LNCAP (cell line): ENCODE measurements around the gene NBAS.

Source experiments
- TF ChIP-seq, protein P1 (sequence below): fragments of 450-650 bp; IDR thresholded peaks from 2 replicates; pipeline ENCODE4 v1.5.1; 2017; ENCODE audit warnings: mild to moderate bottlenecking

Gene NBAS

DNA sequence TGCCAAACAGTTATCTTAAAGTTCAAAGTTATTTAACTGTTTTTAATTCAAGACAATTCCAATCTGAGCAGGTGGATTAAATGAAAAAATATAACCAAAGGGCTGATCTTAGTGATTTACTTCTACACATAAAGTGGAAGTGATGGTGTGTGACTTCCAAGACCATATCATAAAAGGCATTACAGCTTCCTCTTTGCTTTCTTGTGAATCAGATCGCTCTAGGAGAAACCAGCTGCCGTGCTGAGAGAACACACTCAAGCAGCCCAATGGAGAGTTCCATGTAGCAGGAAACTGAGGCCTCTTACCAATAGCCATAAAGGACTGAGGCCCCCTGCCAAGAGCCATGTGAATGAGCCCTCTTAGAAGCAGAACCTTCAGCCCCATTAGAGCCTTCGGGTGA, 197.4 kb downstream of the NBAS start:
- TF ChIP-seq, protein P1, sequence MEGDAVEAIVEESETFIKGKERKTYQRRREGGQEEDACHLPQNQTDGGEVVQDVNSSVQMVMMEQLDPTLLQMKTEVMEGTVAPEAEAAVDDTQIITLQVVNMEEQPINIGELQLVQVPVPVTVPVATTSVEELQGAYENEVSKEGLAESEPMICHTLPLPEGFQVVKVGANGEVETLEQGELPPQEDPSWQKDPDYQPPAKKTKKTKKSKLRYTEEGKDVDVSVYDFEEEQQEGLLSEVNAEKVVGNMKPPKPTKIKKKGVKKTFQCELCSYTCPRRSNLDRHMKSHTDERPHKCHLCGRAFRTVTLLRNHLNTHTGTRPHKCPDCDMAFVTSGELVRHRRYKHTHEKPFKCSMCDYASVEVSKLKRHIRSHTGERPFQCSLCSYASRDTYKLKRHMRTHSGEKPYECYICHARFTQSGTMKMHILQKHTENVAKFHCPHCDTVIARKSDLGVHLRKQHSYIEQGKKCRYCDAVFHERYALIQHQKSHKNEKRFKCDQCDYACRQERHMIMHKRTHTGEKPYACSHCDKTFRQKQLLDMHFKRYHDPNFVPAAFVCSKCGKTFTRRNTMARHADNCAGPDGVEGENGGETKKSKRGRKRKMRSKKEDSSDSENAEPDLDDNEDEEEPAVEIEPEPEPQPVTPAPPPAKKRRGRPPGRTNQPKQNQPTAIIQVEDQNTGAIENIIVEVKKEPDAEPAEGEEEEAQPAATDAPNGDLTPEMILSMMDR = no peak

DNA sequence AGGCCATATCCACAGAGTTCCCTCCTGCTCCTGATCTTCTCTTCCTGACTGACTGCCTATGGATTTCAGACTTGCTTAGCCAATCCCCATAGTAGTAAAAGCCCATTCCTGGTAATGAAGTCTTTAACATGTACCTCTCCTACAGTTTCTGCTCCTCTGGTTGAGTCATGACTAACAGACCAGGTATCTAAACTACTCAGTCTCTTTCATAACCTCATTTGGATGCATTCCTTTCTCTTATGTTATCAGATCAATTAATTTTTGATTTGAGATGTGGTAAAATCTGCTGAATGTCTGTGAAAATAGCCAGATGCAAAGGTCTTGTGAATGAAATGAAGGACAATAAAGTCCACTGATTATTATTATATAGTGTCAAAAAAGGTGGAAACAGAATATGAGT, 198.0 kb downstream of the NBAS start:
- TF ChIP-seq, protein P1 = no peak

DNA sequence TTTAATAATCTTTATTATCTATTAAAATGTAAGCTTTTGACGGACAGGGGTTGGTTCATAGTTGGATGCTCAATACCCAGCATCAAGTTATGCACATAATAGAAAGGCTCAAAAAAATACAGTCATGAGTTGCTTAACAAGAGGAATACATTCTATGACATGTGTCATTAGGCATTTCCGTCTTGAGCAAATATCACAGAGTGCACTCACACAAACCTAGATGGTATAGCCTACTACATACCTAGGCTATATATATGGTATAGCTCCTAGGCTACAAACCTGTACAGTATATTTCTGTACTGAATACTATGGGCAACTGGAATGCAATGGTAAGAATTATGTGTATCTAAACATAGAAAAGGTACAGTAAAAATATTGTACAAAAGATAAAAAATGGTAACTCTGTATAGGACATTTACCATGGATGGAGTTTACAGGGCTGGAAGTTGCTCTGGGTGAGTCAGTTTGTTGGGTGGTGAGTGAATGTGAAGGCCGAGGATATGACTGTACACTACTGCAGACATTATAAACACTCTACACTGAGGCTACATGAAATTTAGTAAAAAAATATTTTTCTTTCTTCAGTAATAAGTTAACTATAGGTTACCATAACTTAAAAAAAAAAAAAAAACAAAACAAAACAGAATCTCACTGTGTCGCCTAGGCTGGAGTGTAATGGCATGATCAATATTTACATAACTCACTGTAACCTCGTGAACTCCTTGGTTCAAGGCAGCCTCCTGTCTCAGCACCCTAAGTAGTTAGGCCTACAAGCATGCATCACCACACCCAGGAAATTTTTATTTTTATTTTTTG, 201.2 kb downstream of the NBAS start:
- TF ChIP-seq, protein P1 = no peak

DNA sequence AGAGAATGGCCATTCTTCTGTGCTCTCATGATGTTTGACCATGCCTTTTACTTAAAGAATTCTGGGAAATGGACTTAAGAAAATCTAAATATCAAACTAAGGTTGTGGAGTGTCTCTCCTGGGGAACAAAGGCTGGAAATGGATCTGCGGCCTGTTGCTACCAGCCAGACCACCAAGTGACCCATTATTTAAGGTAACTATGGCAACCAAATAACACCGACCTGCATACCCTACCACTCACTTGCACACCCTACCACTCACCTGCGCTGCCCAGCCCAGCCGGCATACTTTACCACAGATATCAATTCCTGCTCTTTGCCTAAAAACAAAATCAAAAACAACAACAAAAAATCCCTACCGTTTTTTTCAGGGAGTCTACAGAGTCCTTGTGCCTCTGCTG, 203.2 kb downstream of the NBAS start:
- TF ChIP-seq, protein P1 = no peak

DNA sequence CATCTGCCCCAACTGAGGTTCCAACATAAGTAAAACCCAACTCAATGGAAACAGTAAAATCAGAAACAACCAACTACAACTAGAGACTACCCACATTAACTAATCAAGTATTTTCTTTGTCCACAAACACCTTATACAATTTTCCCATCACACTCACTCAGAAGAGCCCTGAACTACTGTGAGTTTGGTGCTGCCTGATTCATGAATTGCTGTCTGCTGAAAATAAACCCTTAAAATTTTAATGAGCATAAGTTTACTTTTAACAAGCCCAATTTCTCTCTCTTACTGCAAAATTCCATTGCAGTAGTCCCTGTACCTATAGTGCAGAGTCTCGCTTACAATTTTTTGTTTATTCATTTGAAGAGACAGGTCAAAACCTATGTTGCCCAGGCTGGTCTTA, 203.9 kb downstream of the NBAS start:
- TF ChIP-seq, protein P1 = no peak

DNA sequence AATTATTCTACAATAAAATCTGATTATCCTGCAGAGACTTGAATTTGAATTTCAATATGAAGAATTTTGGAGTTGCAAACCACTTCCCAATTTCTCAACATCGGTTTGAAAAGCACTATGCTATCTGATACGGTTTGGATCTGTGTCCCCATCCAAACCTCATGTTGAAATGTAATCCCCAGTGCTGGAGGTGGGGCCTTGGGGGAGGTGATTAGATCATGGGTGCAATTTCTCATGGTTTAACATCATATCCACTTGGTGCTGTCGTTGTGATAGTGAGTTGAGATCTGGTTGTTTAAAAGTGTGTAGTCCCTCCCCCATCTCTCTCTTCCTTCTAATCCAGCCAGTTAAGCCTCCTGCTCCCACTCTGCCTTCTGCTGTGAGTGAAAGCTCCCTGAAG, 205.7 kb downstream of the NBAS start:
- TF ChIP-seq, protein P1 = no peak

DNA sequence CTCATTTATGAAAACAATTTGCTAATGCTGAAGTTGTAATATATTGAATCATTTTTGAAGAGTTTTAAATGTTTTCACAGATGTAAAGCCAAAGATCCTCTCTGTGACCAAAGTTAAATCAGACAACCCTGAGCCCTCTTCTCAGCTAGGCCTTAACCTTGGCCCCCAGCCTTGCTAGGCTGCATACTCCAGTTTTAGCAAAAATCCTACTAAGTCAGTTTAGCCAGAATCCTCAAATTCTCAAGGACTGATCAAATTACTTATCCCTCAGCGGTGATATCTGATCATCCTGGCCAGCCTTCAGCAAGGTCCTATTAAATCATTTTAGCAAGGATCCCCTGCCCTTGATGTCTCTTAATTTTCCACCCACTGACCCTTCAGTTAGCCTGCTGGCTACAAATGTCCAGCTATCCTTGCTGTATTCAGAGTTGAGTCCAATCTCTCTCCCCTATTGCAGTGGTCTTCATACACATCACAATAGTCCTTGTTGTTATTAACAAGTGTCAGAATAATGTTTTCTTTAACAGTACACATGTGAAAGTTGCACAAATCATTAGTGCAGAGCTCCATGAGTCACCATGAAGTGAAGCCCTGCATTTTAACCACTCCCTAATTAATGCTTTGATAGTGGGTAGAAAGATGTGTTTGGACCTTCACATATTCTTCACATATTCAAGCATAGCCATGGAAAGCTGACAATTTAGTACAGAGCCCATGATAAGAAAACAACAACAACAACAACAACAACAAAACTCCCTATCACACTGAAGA, 206.4 kb downstream of the NBAS start:
- TF ChIP-seq, protein P1 = no peak
